ENCODE data around the gene LMNA. TPM values are rescaled to one million over a fixed set of nuclear protein-coding genes. Genes with fewer than 3 reads are reported as not detected.

Gene LMNA
- total RNA-seq, 1 experiment from 2014 or later: 51.0 TPM

DNA sequence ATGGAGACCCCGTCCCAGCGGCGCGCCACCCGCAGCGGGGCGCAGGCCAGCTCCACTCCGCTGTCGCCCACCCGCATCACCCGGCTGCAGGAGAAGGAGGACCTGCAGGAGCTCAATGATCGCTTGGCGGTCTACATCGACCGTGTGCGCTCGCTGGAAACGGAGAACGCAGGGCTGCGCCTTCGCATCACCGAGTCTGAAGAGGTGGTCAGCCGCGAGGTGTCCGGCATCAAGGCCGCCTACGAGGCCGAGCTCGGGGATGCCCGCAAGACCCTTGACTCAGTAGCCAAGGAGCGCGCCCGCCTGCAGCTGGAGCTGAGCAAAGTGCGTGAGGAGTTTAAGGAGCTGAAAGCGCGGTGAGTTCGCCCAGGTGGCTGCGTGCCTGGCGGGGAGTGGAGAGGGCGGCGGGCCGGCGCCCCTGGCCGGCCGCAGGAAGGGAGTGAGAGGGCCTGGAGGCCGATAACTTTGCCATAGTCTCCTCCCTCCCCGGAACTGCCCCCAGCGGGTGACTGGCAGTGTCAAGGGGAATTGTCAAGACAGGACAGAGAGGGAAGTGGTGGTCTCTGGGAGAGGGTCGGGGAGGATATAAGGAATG is 505 bp downstream of the LMNA start:
- Histone ChIP-seq H2BK20ac (ENCODE audit: low read depth, low read length, poor library complexity, severe bottlenecking) (no peak overlapping the region), H3K79me1 (ENCODE audit: insufficient read depth, low read depth, low read length, poor library complexity, severe bottlenecking) (no peaks in the 10 kb centered on the region), H4K8ac (replicated peaks; ENCODE audit: insufficient read length, low read depth, low read length) (no peak overlapping the region), H4K91ac (ENCODE audit: insufficient read length, low read depth, low read length) (no peak overlapping the region), H3K27ac (ENCODE audit: insufficient read length, low read depth, low read length) (no peak overlapping the region), H3T11ph (ENCODE audit: low read length) (no peak overlapping the region), H2BK12ac (ENCODE audit: insufficient read length, low read depth, low read length) (no peak overlapping the region), H4K20me1 (ENCODE audit: control insufficient read depth, insufficient read depth, insufficient read length) (no peaks in the 10 kb centered on the region), H4K5ac (ENCODE audit: insufficient read length, low read depth, low read length) (no peak overlapping the region), H3K27me3 (ENCODE audit: insufficient read depth, low read length) (no peaks in the 10 kb centered on the region), H3K56ac (ENCODE audit: insufficient read length, low read depth, low read length) (no peak overlapping the region), H3K9me3 (ENCODE audit: control insufficient read depth, low read depth, low read length) (no peaks in the 10 kb centered on the region), H3K4me1 (ENCODE audit: insufficient read depth, low read length) (no peaks in the 10 kb centered on the region), H2BK15ac (ENCODE audit: low read depth, low read length) (no peak overlapping the region), H2AFZ (ENCODE audit: low read length) (no peak overlapping the region), H3K23ac (ENCODE audit: insufficient read length, low read depth, low read length) (no peak overlapping the region), H3K18ac (ENCODE audit: insufficient read length, low read depth, low read length) (peak overlapping the region; percentile 36), H3K23me2 (ENCODE audit: insufficient read length, low read depth, low read length, poor library complexity, severe bottlenecking) (peaks cover 13% of the 10 kb centered on the region), H3K79me2 (ENCODE audit: insufficient read depth, low read length) (no peaks in the 10 kb centered on the region), H2BK5ac (ENCODE audit: insufficient read length, low read length) (no peak overlapping the region), H3K9ac (ENCODE audit: extremely low read depth, insufficient read length, low read length) (peak overlapping the region; percentile 53), H3K14ac (ENCODE audit: insufficient read depth, low read length) (peak overlapping the region; percentile 38), H2BK120ac (ENCODE audit: low read depth, low read length, poor library complexity, severe bottlenecking) (no peak overlapping the region), H2AK5ac (ENCODE audit: insufficient read length, low read length) (no peak overlapping the region), H3K4me2 (ENCODE audit: insufficient read depth, insufficient read length, low read length) (peak overlapping the region; percentile 95), H3K4ac (ENCODE audit: low read depth, low read length) (no peak overlapping the region)
- H3K4me3 Mint-ChIP-seq: peak overlapping the region; percentile 80 to 93
- peak; percentile 52 for DNase-seq
- H3K27me3 Mint-ChIP-seq (ENCODE audit: low read depth): peaks cover 9% of the 10 kb centered on the region
- no CpG with 5 or more reads among the region's 49 CpGs for WGBS (ENCODE audit: extremely low coverage, insufficient read length, low lambda C conversion rate)
- peaks cover 36 to 49% of the 10 kb centered on the region in 2 experiments for H3K4me1 Mint-ChIP-seq
- TF ChIP-seq, protein P1, sequence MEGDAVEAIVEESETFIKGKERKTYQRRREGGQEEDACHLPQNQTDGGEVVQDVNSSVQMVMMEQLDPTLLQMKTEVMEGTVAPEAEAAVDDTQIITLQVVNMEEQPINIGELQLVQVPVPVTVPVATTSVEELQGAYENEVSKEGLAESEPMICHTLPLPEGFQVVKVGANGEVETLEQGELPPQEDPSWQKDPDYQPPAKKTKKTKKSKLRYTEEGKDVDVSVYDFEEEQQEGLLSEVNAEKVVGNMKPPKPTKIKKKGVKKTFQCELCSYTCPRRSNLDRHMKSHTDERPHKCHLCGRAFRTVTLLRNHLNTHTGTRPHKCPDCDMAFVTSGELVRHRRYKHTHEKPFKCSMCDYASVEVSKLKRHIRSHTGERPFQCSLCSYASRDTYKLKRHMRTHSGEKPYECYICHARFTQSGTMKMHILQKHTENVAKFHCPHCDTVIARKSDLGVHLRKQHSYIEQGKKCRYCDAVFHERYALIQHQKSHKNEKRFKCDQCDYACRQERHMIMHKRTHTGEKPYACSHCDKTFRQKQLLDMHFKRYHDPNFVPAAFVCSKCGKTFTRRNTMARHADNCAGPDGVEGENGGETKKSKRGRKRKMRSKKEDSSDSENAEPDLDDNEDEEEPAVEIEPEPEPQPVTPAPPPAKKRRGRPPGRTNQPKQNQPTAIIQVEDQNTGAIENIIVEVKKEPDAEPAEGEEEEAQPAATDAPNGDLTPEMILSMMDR (conservative IDR thresholded peaks at IDR 0.05): no peak
- H3K27ac Mint-ChIP-seq: peak overlapping the region in 1 of 3 experiments; percentile 85; a peak in 1 of 7 replicates
- peaks cover 0 to 3% (median 0%) of the 10 kb centered on the region in 3 experiments; a peak in 3 of 7 replicates for H3K36me3 Mint-ChIP-seq (ENCODE audit: insufficient read depth in 1 of 3, low read depth in 3 of 3)
- H3K9me3 Mint-ChIP-seq: no peaks in the 10 kb centered on the region; a peak in 1 of 5 replicates

All from H9 (cell line).